Measurements from ENCODE around the gene RCCD1. TPM values are rescaled to one million over a fixed set of nuclear protein-coding genes. Genes with fewer than 3 reads are reported as not detected.
"Not testable (repeated sequence)": the region's sequence is repeated elsewhere in the genome, so short reads cannot be mapped to it uniquely, and the experiment has no call there.

RCCD1 gene
- total and polyA plus RNA-seq, 2 donors (not counting 3 experiments of a cell fraction or from before 2014, with no cell fraction given): 8.8 to 15.3 TPM

DNA sequence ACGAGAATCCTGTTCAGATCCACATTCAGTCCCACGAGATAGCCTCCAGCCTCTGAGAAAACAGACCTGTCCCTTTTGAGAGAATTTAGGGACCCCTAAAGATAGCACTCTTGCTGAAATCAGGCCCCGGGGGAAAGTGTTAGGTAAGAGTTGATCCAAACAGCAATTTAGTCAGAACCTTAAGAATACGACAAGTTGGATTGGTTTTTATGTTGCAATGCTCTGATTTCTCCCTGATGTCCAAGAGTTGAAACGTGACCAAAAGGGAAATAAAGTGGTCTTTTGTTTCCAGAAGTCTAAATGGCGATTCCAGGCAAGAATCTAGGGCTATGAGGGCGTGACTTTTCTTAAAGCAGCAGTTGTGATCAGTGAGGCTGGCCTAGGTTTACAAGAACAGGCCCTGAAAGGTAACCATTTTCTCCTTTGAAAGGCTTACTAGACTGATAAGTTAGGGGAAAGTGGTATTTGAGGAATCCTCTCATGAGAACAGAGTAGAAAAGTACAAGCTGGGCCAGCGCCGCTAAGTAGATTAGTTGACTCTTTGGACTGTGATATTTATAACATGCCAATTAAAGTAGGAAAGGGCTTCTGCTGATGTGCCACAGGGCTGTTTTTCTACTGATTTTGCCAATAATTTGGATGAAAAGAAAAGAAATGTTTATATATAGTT, 46.7 kb upstream of the RCCD1 start:
- Histone ChIP-seq H2AFZ (ENCODE audit: low read depth, low read length) (no peak overlapping the region), H3K9me3 (replicated peaks; ENCODE audit: control insufficient read depth, insufficient read depth, low read length) (no peaks in the 10 kb centered on the region), H3K27ac (ENCODE audit: insufficient read depth, low read depth, low read length) (no peak overlapping the region), H3K9ac (replicated peaks; ENCODE audit: extremely low read depth, insufficient read depth, low read length) (no peak overlapping the region), H3K4me2 (ENCODE audit: insufficient read depth, low read length) (no peak overlapping the region), H4K20me1 (replicated peaks; ENCODE audit: control insufficient read depth, extremely low read depth, insufficient read depth, low read length) (no peaks in the 10 kb centered on the region), H3K36me3 (ENCODE audit: control insufficient read depth in 2 of 2, extremely low read depth in 1 of 2, insufficient read depth in 2 of 2, low read length in 2 of 2) (peaks cover 5 to 57% of the 10 kb centered on the region in 2 experiments), H3K27me3 (ENCODE audit: control insufficient read depth in 2 of 2, insufficient read depth in 2 of 2, low read length in 2 of 2) (no peaks in the 10 kb centered on the region), H3K79me2 (ENCODE audit: control insufficient read depth, insufficient read depth, low read length) (peaks cover 4% of the 10 kb centered on the region), H3K4me3 (replicated peaks in 1 of 3; ENCODE audit: insufficient read depth in 1 of 3, low read depth in 1 of 3, low read length in 3 of 3) (no peak overlapping the region), H3K4me1 (ENCODE audit: control insufficient read depth, extremely low read depth, insufficient read depth, low read length) (peaks cover 10% of the 10 kb centered on the region), H3K9me1 (replicated peaks; ENCODE audit: control insufficient read depth, extremely low read depth, insufficient read depth, low read length) (no peaks in the 10 kb centered on the region)
- intact Hi-C loops (cut with micrococcal nuclease) (no loop called here), dilution Hi-C loops (cut with MboI; ENCODE audit: extremely low pct_ligation_motif_present, low sequenced_read_pairs) (no loop called here)
- DNase-seq (ENCODE audit: low read depth, low spot score) (no peak), FAIRE-seq (no peak)
- TF ChIP-seq MYC (IDR thresholded peaks at IDR 0.05; ENCODE audit: low read depth, low read length): no peak
- TF ChIP-seq CTCF (IDR thresholded peaks at IDR 0.05; ENCODE audit: extremely low read depth in 1 of 2, insufficient read depth in 1 of 2, low read depth in 1 of 2, low read length in 2 of 2): no peak
- TF ChIP-seq JUN (IDR thresholded peaks at IDR 0.05; ENCODE audit: borderline replicate concordance, insufficient read depth, insufficient read length, low read depth): no peak
- no peak for TF ChIP-seq POLR2AphosphoS5 (IDR thresholded peaks at IDR 0.05; ENCODE audit: insufficient read depth, low read depth, low read length)
- TF ChIP-seq, protein P1, sequence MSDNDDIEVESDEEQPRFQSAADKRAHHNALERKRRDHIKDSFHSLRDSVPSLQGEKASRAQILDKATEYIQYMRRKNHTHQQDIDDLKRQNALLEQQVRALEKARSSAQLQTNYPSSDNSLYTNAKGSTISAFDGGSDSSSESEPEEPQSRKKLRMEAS (IDR thresholded peaks at IDR 0.05; ENCODE audit: insufficient read depth, insufficient read length): no peak
- no peak for TF ChIP-seq FOS (IDR thresholded peaks at IDR 0.05; ENCODE audit: borderline replicate concordance, insufficient read depth, low read length)
- TF ChIP-seq GATA2 (IDR thresholded peaks at IDR 0.05; ENCODE audit: insufficient read depth, insufficient read length, low read depth, low read length): no peak
- no peak for TF ChIP-seq POLR2A (IDR thresholded peaks at IDR 0.05; ENCODE audit: low read depth, low read length)
- no peak for TF ChIP-seq EZH2 (IDR thresholded peaks at IDR 0.05; ENCODE audit: borderline replicate concordance, low read depth, low read length, severe bottlenecking)
- ChIA-PET CTCF (interaction anchor here (7.3 kb wide), 1 partner anchor 24 kb away, joined by 57 read pairs; the partner anchor contains the start of gene HDDC3), POLR2A (no interaction called here)
- BruUV-seq (replicated peaks): no TSS peak

DNA sequence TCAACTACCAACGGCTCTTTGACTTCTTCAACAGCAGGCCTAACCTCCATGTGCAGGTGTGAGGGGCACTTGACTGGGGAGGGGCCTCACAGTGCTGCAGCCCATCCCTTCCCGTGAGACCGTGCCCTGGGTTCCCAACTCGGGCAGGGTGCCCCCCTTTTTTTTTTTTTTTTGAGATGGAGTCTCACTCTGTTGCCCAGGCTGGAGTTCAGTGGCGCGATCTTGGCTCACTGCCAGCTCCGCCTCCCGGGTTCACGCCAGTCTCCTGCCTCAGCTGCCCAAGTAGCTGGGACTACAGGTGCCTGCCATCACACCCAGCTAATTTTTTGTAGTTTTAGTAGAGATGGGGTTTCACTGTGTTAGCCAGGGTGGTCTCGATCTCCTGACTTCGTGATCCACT, 45.2 kb upstream of the RCCD1 start:
- intact Hi-C loops (cut with micrococcal nuclease); H3K4me2 ChIP-seq (ENCODE audit: insufficient read depth, low read length); H3K9me3 ChIP-seq (replicated peaks; ENCODE audit: control insufficient read depth, insufficient read depth, low read length); H3K79me2 ChIP-seq (ENCODE audit: control insufficient read depth, insufficient read depth, low read length); H4K20me1 ChIP-seq (replicated peaks; ENCODE audit: control insufficient read depth, extremely low read depth, insufficient read depth, low read length); H3K27me3 ChIP-seq (ENCODE audit: control insufficient read depth in 2 of 2, insufficient read depth in 2 of 2, low read length in 2 of 2); DNase-seq (ENCODE audit: low read depth, low spot score); dilution Hi-C loops (cut with MboI; ENCODE audit: extremely low pct_ligation_motif_present, low sequenced_read_pairs); H3K9ac ChIP-seq (replicated peaks; ENCODE audit: extremely low read depth, insufficient read depth, low read length); FAIRE-seq; H2AFZ ChIP-seq (ENCODE audit: low read depth, low read length); H3K9me1 ChIP-seq (replicated peaks; ENCODE audit: control insufficient read depth, extremely low read depth, insufficient read depth, low read length); H3K4me3 ChIP-seq (replicated peaks in 1 of 3; ENCODE audit: insufficient read depth in 1 of 3, low read depth in 1 of 3, low read length in 3 of 3); POLR2A ChIA-PET; H3K4me1 ChIP-seq (ENCODE audit: control insufficient read depth, extremely low read depth, insufficient read depth, low read length); BruUV-seq (replicated peaks); H3K27ac ChIP-seq (ENCODE audit: insufficient read depth, low read depth, low read length): not testable (repeated sequence)
- peaks cover 5 to 67% of the 10 kb centered on the region in 2 experiments for H3K36me3 ChIP-seq (ENCODE audit: control insufficient read depth in 2 of 2, extremely low read depth in 1 of 2, insufficient read depth in 2 of 2, low read length in 2 of 2)
- CTCF ChIA-PET: interaction anchor here (0.7 kb wide), 1 partner anchor 27 kb away, joined by 3 read pairs; no protein-coding TSS in a partner anchor
